Spinal cord (tissue), 10 donors: ENCODE measurements around the gene ARHGEF28. TPM values are rescaled to one million over a fixed set of nuclear protein-coding genes. Genes with fewer than 3 reads are reported as not detected.

Source experiments
- DNase-seq, 6 donors: peaks; one replicate each; pipeline versions ENCODE4 v3.0.0 to v3.0.0-alpha.2; 2013 to 2015; ENCODE audit warnings: low spot score in 6 of 6, low read depth in 4 of 6
- H3K27ac ChIP-seq: one replicate; pipeline ENCODE4 v1.5.1; 2013; ENCODE audit warnings: low read depth, low read length, control low read depth
- H3K27me3 ChIP-seq: one replicate; pipeline ENCODE4 v1.6.1; 2013; ENCODE audit warnings: low read length; ENCODE audit not compliant: control insufficient read depth, insufficient read depth
- H3K36me3 ChIP-seq: one replicate; pipeline ENCODE4 v1.6.1; 2013; ENCODE audit warnings: low read length; ENCODE audit not compliant: control insufficient read depth, insufficient read depth
- H3K4me1 ChIP-seq: one replicate; pipeline ENCODE4 v1.6.1; 2013; ENCODE audit warnings: low read length; ENCODE audit not compliant: control insufficient read depth, insufficient read depth
- H3K4me3 ChIP-seq: one replicate; pipeline ENCODE4 v1.5.1; 2013; ENCODE audit warnings: low read depth, low read length, control low read depth
- H3K9me3 ChIP-seq: one replicate; pipeline ENCODE4 v1.6.1; 2013; ENCODE audit warnings: low read length; ENCODE audit not compliant: control insufficient read depth, insufficient read depth
- WGBS: methylation state at CpG from one replicate; pipeline ENCODE4 v1.1.5; 2013; ENCODE audit warnings: missing lambda C conversion rate; ENCODE audit not compliant: insufficient coverage; 5-methylcytosine and 5-hydroxymethylcytosine counted together
- polyA plus RNA-seq, 2 donors: library from polyadenylated mRNA; unstranded; fragments of 120-200 nt; gene quantifications; one replicate each; pipeline ENCODE4 v1.2.1, GENCODE V29; 2013; ENCODE audit not compliant: insufficient read length in 2 of 2
- total RNA-seq, 2 donors: library from RNA; depleted of rRNA in 1 of 2; stranded (reverse); fragments of 120-200 nt in 1 of 2; fragments of >200 nt in 1 of 2; gene quantifications; one replicate each; pipeline versions ENCODE4 v1.2.3 to v1.2.4, GENCODE V29; 2013 to 2014
- donor health status: healthy.

ARHGEF28 gene
- total and polyA plus RNA-seq, 4 donors, result 13.6 to 25.7 (median 14.3) TPM

- Histone ChIP-seq H3K36me3 (peaks cover 3% of the 10 kb centered on the region), H3K4me1 (no peaks in the 10 kb centered on the region), H3K27ac (no peak overlapping the region), H3K4me3 (no peak overlapping the region), H3K27me3 (no peaks in the 10 kb centered on the region), H3K9me3 (no peaks in the 10 kb centered on the region)
- peak in 1 of 6 donors; percentile 63 for DNase-seq
- WGBS, result 60% methylated on average over 1 of the region's 1 CpG
These were observed 289.3 kb downstream of the ARHGEF28 start for GRCh38 chr5:73915345-73915744.

- no peak overlapping the region for H3K27ac ChIP-seq
These were observed 291.4 kb downstream of the ARHGEF28 start for GRCh38 chr5:73917433-73917832.

GRCh38 chr5:73917891-73918290 is 291.9 kb downstream of the ARHGEF28 start:
- peaks cover 3% of the 10 kb centered on the region for H3K36me3 ChIP-seq
- WGBS, result 80% methylated on average over 1 of the region's 4 CpGs
- H3K27ac ChIP-seq, result no peak overlapping the region
- no peaks in the 10 kb centered on the region for H3K9me3 ChIP-seq
- no peak overlapping the region for H3K4me3 ChIP-seq
- H3K27me3 ChIP-seq, result no peaks in the 10 kb centered on the region
- H3K4me1 ChIP-seq, result no peaks in the 10 kb centered on the region
- DNase-seq, result peak in 1 of 6 donors; percentile 65

More at GRCh38 chr5:73917433-73917832, 291.4 kb downstream of the ARHGEF28 start:
- Histone ChIP-seq H3K36me3 (peaks cover 3% of the 10 kb centered on the region), H3K27me3 (no peaks in the 10 kb centered on the region), H3K4me1 (no peaks in the 10 kb centered on the region), H3K9me3 (no peaks in the 10 kb centered on the region), H3K4me3 (no peak overlapping the region)
- peak in 2 of 6 donors; percentile 87 to 93 for DNase-seq
- WGBS, result 33% methylated on average over 2 of the region's 3 CpGs

- DNase-seq, result no peak
- no peaks in the 10 kb centered on the region for H3K36me3 ChIP-seq
- 72% methylated on average over 2 of the region's 6 CpGs for WGBS
- H3K4me1 ChIP-seq, result no peaks in the 10 kb centered on the region
- H3K9me3 ChIP-seq, result no peaks in the 10 kb centered on the region
- no peak overlapping the region for H3K27ac ChIP-seq
- no peaks in the 10 kb centered on the region for H3K27me3 ChIP-seq
- no peak overlapping the region for H3K4me3 ChIP-seq
These were observed 292.8 kb downstream of the ARHGEF28 start for GRCh38 chr5:73918791-73919221.

- H3K4me1 ChIP-seq, result no peaks in the 10 kb centered on the region
- no peaks in the 10 kb centered on the region for H3K27me3 ChIP-seq
- no peak overlapping the region for H3K27ac ChIP-seq
- no peak for DNase-seq
- no peak overlapping the region for H3K4me3 ChIP-seq
- H3K9me3 ChIP-seq, result no peaks in the 10 kb centered on the region
- no peaks in the 10 kb centered on the region for H3K36me3 ChIP-seq
- no CpG with 5 or more reads among the region's 3 CpGs for WGBS
These were observed 295.7 kb downstream of the ARHGEF28 start for GRCh38 chr5:73921741-73922140.

- 100% methylated on average over 1 of the region's 3 CpGs for WGBS
- H3K27ac ChIP-seq, result no peak overlapping the region
- no peaks in the 10 kb centered on the region for H3K4me1 ChIP-seq
- H3K4me3 ChIP-seq, result no peak overlapping the region
- no peaks in the 10 kb centered on the region for H3K36me3 ChIP-seq
- peak in 1 of 6 donors; percentile 66 for DNase-seq
- no peaks in the 10 kb centered on the region for H3K9me3 ChIP-seq
- H3K27me3 ChIP-seq, result no peaks in the 10 kb centered on the region
These were observed 296.2 kb downstream of the ARHGEF28 start for GRCh38 chr5:73922224-73922623.

- no peak overlapping the region for H3K27ac ChIP-seq
- no peaks in the 10 kb centered on the region for H3K4me1 ChIP-seq
- H3K36me3 ChIP-seq, result no peaks in the 10 kb centered on the region
- DNase-seq, result peak in 1 of 6 donors; percentile 47
- H3K4me3 ChIP-seq, result no peak overlapping the region
- no peaks in the 10 kb centered on the region for H3K9me3 ChIP-seq
- no CpG with 5 or more reads among the region's 7 CpGs for WGBS
- H3K27me3 ChIP-seq, result no peaks in the 10 kb centered on the region
These were observed 297.0 kb downstream of the ARHGEF28 start for GRCh38 chr5:73922875-73923557.

- no CpG with 5 or more reads among the region's 7 CpGs for WGBS
- Histone ChIP-seq H3K4me3 (no peak overlapping the region), H3K27me3 (no peaks in the 10 kb centered on the region), H3K36me3 (no peaks in the 10 kb centered on the region), H3K9me3 (no peaks in the 10 kb centered on the region), H3K27ac (no peak overlapping the region), H3K4me1 (no peaks in the 10 kb centered on the region)
- DNase-seq, result no peak
These were observed 302.6 kb downstream of the ARHGEF28 start for GRCh38 chr5:73928476-73929070.

GRCh38 chr5:73935719-73936118 is 309.7 kb downstream of the ARHGEF28 start:
- H3K4me1 ChIP-seq, result peaks cover 4% of the 10 kb centered on the region
- no peak overlapping the region for H3K4me3 ChIP-seq
- H3K9me3 ChIP-seq, result no peaks in the 10 kb centered on the region
- WGBS, result 88% methylated on average over 3 of the region's 4 CpGs
- H3K27me3 ChIP-seq, result no peaks in the 10 kb centered on the region
- no peak overlapping the region for H3K27ac ChIP-seq
- H3K36me3 ChIP-seq, result no peaks in the 10 kb centered on the region
- DNase-seq, result no peak
